K562 (cell line): ENCODE measurements around the gene TKTL2. TPM values are rescaled to one million over a fixed set of nuclear protein-coding genes. Genes with fewer than 3 reads are reported as not detected.

Experiments
- ARID2 ChIP-seq: fragments of 450-650 bp; IDR thresholded peaks from 2 replicates; pipeline ENCODE4 v1.6.1; 2017; ENCODE audit warnings: antibody characterized with exemption, mild to moderate bottlenecking
- CC2D1A ChIP-seq: fragments of 450-650 bp; IDR thresholded peaks from 2 replicates; pipeline ENCODE4 v1.6.1; 2017; ENCODE audit warnings: mild to moderate bottlenecking
- GTF2A2 ChIP-seq: IDR thresholded peaks from 2 replicates; pipeline ENCODE4 v1.6.1; 2016; ENCODE audit warnings: mild to moderate bottlenecking, missing genetic modification characterization, missing compliant biosample characterization
- LCOR ChIP-seq: sonication (generic); formaldehyde crosslinking; IDR thresholded peaks from 2 replicates; pipeline ENCODE4 v1.8.0; 2022; ENCODE audit warnings: mild to moderate bottlenecking, missing genetic modification reagents
- MAZ ChIP-seq, 2 experiments: fragments of 450-650 bp in 1 of 2; sonication (generic) in 1 of 2; formaldehyde crosslinking; IDR thresholded peaks in 1 of 2; conservative IDR thresholded peaks in 1 of 2; 2 replicates each; pipeline versions ENCODE4 v1.4.0 to v1.5.0; 2020; ENCODE audit warnings: mild to moderate bottlenecking in 1 of 2, missing genetic modification reagents in 1 of 2
- RFX5 ChIP-seq: IDR thresholded peaks from 2 replicates; pipeline ENCODE4 v1.6.1; 2011; ENCODE audit warnings: low read depth, mild to moderate bottlenecking, improper control_type of control experiment, low read length
- ZNF695 ChIP-seq: fragments of 450-650 bp; formaldehyde crosslinking; IDR thresholded peaks from 2 replicates; pipeline ENCODE4 v1.4.0; 2020; ENCODE audit warnings: mild to moderate bottlenecking, moderate library complexity
- polyA plus RNA-seq, 8 experiments: library from polyadenylated mRNA; depleted of rRNA in 4 of 8; stranded (reverse) in 5 of 8; unstranded in 3 of 8; fragments of >200 nt; fragmentation: Nextera tagmentation in 2 of 8; fragmentation: Illumina TruSeq in 1 of 8; extraction: Ambion mirVana in 2 of 8; extraction: Trizol in 1 of 8; gene quantifications; 2 replicates each; pipeline versions ENCODE4 v1.2.1 to v1.2.3, GENCODE V29; 2011 to 2014; ENCODE audit warnings: inconsistent platforms in 1 of 8, missing spikeins in 1 of 8
- total RNA-seq, 7 experiments: library from RNA; depleted of rRNA in 6 of 7; stranded (reverse); fragments of >200 nt in 6 of 7; fragmentation: Illumina TruSeq in 2 of 7; extraction: Trizol in 2 of 7; gene quantifications; 2 replicates each; pipeline versions ENCODE4 v1.2.1 to v1.2.3, GENCODE V29; 2011 to 2021; ENCODE audit warnings: low replicate concordance in 1 of 7
- TF ChIP-seq, protein P1 (sequence below): fragments of 450-650 bp; IDR thresholded peaks from 2 replicates; pipeline ENCODE4 v1.6.1; 2016
- TF ChIP-seq, protein P2 (sequence below): fragments of 450-650 bp; formaldehyde crosslinking; IDR thresholded peaks from 2 replicates; pipeline ENCODE4 v1.4.0; 2020; ENCODE audit warnings: mild to moderate bottlenecking, moderate library complexity
- TF ChIP-seq, protein P3 (sequence below): fragments of 200-800 bp; sonication (Bioruptor generic); IDR thresholded peaks from 2 replicates; pipeline ENCODE4 v1.6.1; 2017; ENCODE audit warnings: missing genetic modification characterization, missing compliant biosample characterization
- TF ChIP-seq, protein P4 (sequence below), 2 experiments: IDR thresholded peaks in 1 of 2; conservative IDR thresholded peaks in 1 of 2; 2 replicates each; pipeline ENCODE4 v1.6.1; 2016; ENCODE audit warnings: low read depth in 2 of 2, mild to moderate bottlenecking in 1 of 2, missing compliant biosample characterization in 1 of 2, missing genetic modification characterization in 1 of 2, moderate library complexity in 1 of 2
- TF ChIP-seq, protein P5 (sequence below), 3 experiments: IDR thresholded peaks in 2 of 3; conservative IDR thresholded peaks in 1 of 3; 2 replicates each; pipeline ENCODE4 v1.5.1; 2011 to 2012; ENCODE audit warnings: low read length in 3 of 3, mild to moderate bottlenecking in 3 of 3, control low read depth in 2 of 3, improper control_type of control experiment in 1 of 3, inconsistent platforms in 1 of 3, low read depth in 1 of 3, mixed read lengths in 1 of 3, moderate library complexity in 1 of 3; ENCODE audit not compliant: insufficient read depth in 2 of 3

Gene TKTL2
- total and polyA plus RNA-seq, 9 of the 15 experiments (the other 6 are each of a cell fraction or from before 2014, with no cell fraction given): 0.03 to 0.31 (median 0.09) TPM; not detected in 1

DNA sequence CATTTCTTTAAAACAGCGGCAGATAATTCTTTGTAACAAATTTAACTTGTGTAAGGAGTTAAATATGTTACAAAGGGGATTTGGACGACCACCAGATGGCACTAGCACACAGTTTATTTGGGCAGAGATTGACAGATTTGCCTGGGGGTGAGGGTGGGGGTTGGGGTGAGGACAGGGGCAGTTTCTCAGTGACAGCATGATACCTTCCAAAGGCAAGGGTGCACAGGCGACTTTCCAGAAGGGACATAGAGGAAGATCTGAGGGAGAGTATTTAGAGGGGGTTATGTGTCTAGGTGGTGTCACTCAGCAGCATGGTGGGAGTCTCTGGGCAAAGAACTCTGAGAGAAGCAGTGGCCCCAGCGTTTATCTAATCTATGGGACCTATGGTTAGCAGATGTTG lies 11.4 kb upstream of the TKTL2 start (continued):
- TF ChIP-seq, protein P1, sequence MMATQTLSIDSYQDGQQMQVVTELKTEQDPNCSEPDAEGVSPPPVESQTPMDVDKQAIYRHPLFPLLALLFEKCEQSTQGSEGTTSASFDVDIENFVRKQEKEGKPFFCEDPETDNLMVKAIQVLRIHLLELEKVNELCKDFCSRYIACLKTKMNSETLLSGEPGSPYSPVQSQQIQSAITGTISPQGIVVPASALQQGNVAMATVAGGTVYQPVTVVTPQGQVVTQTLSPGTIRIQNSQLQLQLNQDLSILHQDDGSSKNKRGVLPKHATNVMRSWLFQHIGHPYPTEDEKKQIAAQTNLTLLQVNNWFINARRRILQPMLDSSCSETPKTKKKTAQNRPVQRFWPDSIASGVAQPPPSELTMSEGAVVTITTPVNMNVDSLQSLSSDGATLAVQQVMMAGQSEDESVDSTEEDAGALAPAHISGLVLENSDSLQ: peak; percentile 88
- TF ChIP-seq, protein P2, sequence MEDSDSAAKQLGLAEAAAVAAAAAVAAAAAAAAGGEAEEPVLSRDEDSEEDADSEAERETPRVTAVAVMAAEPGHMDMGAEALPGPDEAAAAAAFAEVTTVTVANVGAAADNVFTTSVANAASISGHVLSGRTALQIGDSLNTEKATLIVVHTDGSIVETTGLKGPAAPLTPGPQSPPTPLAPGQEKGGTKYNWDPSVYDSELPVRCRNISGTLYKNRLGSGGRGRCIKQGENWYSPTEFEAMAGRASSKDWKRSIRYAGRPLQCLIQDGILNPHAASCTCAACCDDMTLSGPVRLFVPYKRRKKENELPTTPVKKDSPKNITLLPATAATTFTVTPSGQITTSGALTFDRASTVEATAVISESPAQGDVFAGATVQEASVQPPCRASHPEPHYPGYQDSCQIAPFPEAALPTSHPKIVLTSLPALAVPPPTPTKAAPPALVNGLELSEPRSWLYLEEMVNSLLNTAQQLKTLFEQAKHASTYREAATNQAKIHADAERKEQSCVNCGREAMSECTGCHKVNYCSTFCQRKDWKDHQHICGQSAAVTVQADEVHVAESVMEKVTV: peak; percentile 43; the same call in 1 of the 2 replicates
- TF ChIP-seq MAZ (CRISPR knock-in tag; conservative IDR thresholded peaks at IDR 0.05 in 1 of 2, IDR thresholded peaks at IDR 0.05 in 1 of 2) (peak in 1 of 2 experiments; percentile 37; a peak in 1 of 4 replicates), RFX5 (no peak), GTF2A2 (tag) (no peak), CC2D1A (0 out of 2 replicates have a peak, but pooled peaks have one; percentile 49), ZNF695 (CRISPR knock-in tag) (no peak), LCOR (CRISPR knock-in tag) (0 out of 2 replicates have a peak, but pooled peaks have one; percentile 28), ARID2 (0 out of 2 replicates have a peak, but pooled peaks have one; percentile 52)
- TF ChIP-seq, protein P3, sequence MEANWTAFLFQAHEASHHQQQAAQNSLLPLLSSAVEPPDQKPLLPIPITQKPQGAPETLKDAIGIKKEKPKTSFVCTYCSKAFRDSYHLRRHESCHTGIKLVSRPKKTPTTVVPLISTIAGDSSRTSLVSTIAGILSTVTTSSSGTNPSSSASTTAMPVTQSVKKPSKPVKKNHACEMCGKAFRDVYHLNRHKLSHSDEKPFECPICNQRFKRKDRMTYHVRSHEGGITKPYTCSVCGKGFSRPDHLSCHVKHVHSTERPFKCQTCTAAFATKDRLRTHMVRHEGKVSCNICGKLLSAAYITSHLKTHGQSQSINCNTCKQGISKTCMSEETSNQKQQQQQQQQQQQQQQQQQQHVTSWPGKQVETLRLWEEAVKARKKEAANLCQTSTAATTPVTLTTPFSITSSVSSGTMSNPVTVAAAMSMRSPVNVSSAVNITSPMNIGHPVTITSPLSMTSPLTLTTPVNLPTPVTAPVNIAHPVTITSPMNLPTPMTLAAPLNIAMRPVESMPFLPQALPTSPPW (CRISPR knock-in tag): peak; percentile 69
- TF ChIP-seq, protein P4, sequence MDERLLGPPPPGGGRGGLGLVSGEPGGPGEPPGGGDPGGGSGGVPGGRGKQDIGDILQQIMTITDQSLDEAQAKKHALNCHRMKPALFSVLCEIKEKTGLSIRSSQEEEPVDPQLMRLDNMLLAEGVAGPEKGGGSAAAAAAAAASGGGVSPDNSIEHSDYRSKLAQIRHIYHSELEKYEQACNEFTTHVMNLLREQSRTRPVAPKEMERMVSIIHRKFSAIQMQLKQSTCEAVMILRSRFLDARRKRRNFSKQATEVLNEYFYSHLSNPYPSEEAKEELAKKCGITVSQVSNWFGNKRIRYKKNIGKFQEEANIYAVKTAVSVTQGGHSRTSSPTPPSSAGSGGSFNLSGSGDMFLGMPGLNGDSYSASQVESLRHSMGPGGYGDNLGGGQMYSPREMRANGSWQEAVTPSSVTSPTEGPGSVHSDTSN (CRISPR knock-in tag; IDR thresholded peaks at IDR 0.05; ENCODE audit: low read depth): no peak
- TF ChIP-seq, protein P4 (tag; conservative IDR thresholded peaks at IDR 0.05; ENCODE audit: low read depth): peak; percentile 82
- TF ChIP-seq, protein P5, sequence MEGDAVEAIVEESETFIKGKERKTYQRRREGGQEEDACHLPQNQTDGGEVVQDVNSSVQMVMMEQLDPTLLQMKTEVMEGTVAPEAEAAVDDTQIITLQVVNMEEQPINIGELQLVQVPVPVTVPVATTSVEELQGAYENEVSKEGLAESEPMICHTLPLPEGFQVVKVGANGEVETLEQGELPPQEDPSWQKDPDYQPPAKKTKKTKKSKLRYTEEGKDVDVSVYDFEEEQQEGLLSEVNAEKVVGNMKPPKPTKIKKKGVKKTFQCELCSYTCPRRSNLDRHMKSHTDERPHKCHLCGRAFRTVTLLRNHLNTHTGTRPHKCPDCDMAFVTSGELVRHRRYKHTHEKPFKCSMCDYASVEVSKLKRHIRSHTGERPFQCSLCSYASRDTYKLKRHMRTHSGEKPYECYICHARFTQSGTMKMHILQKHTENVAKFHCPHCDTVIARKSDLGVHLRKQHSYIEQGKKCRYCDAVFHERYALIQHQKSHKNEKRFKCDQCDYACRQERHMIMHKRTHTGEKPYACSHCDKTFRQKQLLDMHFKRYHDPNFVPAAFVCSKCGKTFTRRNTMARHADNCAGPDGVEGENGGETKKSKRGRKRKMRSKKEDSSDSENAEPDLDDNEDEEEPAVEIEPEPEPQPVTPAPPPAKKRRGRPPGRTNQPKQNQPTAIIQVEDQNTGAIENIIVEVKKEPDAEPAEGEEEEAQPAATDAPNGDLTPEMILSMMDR (IDR thresholded peaks at IDR 0.05 in 2 of 3, conservative IDR thresholded peaks at IDR 0.05 in 1 of 3; ENCODE audit: insufficient read depth in 2 of 3, low read depth in 1 of 3, low read length in 3 of 3): peak; percentile 58 to 75 (median 64)
